ENCODE measurements around the gene SLC43A2. TPM values are rescaled to one million over a fixed set of nuclear protein-coding genes. Genes with fewer than 3 reads are reported as not detected.

The SLC43A2 gene
- total and polyA plus RNA-seq, 2 of the 13 experiments (the other 11 are each of a cell fraction or from before 2014, with no cell fraction given): 7.3 to 20.0 TPM

- TF ChIP-seq CERS6 (CRISPR knock-in tag; IDR thresholded peaks at IDR 0.05): no peak
- no peak for TF ChIP-seq NFYC (CRISPR knock-in tag; IDR thresholded peaks at IDR 0.05)
- TF ChIP-seq SNAPC5 (CRISPR knock-in tag; IDR thresholded peaks at IDR 0.05; ENCODE audit: borderline replicate concordance): no peak
- TF ChIP-seq KAT8 (CRISPR knock-in tag; IDR thresholded peaks at IDR 0.05): no peak
- TF ChIP-seq ZBED4 (CRISPR knock-in tag; IDR thresholded peaks at IDR 0.05; ENCODE audit: borderline replicate concordance): peak; percentile 87; the same call in 1 of the 2 replicates
- no peak for TF ChIP-seq NCOR1 (IDR thresholded peaks at IDR 0.05; ENCODE audit: borderline replicate concordance, low read length)
- no peak for TF ChIP-seq HNRNPLL (IDR thresholded peaks at IDR 0.05; ENCODE audit: low read depth, low read length, poor library complexity, severe bottlenecking)
- TF ChIP-seq ZNF556 (CRISPR knock-in tag; IDR thresholded peaks at IDR 0.05; ENCODE audit: borderline replicate concordance): no peak
- no peak; the same call in 1 of the 2 replicates for TF ChIP-seq ZC3H13 (CRISPR knock-in tag; IDR thresholded peaks at IDR 0.05)
- no peak for TF ChIP-seq ZNF577 (CRISPR knock-in tag; IDR thresholded peaks at IDR 0.05; ENCODE audit: borderline replicate concordance, low read depth)
- peak; percentile 98 for TF ChIP-seq RBM22 (optimal IDR thresholded peaks at IDR 0.05; ENCODE audit: low read length)
- TF ChIP-seq ZNF234 (CRISPR knock-in tag; conservative IDR thresholded peaks at IDR 0.05): no peak
- TF ChIP-seq DMTF1 (CRISPR knock-in tag; IDR thresholded peaks at IDR 0.05): no peak
- TF ChIP-seq ZXDC (CRISPR knock-in tag; IDR thresholded peaks at IDR 0.05): no peak
- no peak for TF ChIP-seq POGZ (CRISPR knock-in tag; IDR thresholded peaks at IDR 0.05)
- no peak for TF ChIP-seq ZNF326 (CRISPR knock-in tag; IDR thresholded peaks at IDR 0.05; ENCODE audit: borderline replicate concordance)
- TF ChIP-seq HINFP (CRISPR knock-in tag; IDR thresholded peaks at IDR 0.05; ENCODE audit: low read depth): no peak
These were observed 21.3 kb upstream of the SLC43A2 start, which contains the start of gene RILP (continued) for GRCh38 chr17:1649844-1650501.

Measured in HepG2 (cell line).